AG04450 (cell line): ENCODE measurements around the gene C1R. TPM values are rescaled to one million over a fixed set of nuclear protein-coding genes. Genes with fewer than 3 reads are reported as not detected.
"Not testable (repeated sequence)": the region's sequence is repeated elsewhere in the genome, so short reads cannot be mapped to it uniquely, and the experiment has no call there.

Experiments
- CTCF ChIA-PET: fragments of 300-600, 350-600 bp; formaldehyde crosslinking; extraction: SDS; loops from one replicate; lab custom pipeline; 2022; ENCODE audit warnings: antibody characterized with exemption, inconsistent platforms; lab: Charles Lee
- POLR2A ChIA-PET: fragments of 350-600 bp; formaldehyde crosslinking; extraction: SDS; loops from one replicate; lab custom pipeline; 2021; ENCODE audit warnings: antibody characterized with exemption, inconsistent platforms; lab: Yijun Ruan, JAX
- DNase-seq: peaks from one replicate; pipeline ENCODE4 v3.0.0-alpha.2; 2011; ENCODE audit warnings: low read depth, low spot score
- H3K27ac ChIP-seq: one replicate; pipeline ENCODE4 v1.5.1; 2012; ENCODE audit warnings: low read depth, low read length, control low read depth
- H3K27me3 ChIP-seq: one replicate; pipeline ENCODE4 v1.6.0; 2012; ENCODE audit warnings: low read length; ENCODE audit not compliant: control insufficient read depth, insufficient read depth
- H3K4me3 ChIP-seq: 2 replicates; pipeline ENCODE4 v1.5.1; 2011; ENCODE audit warnings: mild to moderate bottlenecking, low read depth, low read length, control low read depth
- H3K9me3 ChIP-seq: 2 replicates; pipeline ENCODE4 v1.5.1; 2012; ENCODE audit warnings: low read length; ENCODE audit not compliant: control insufficient read depth, insufficient read depth
- CTCF ChIP-seq: IDR thresholded peaks from 2 replicates; pipeline ENCODE4 v1.5.1; 2011; ENCODE audit warnings: low read depth, low read length, control low read depth, inconsistent platforms
- polyA plus RNA-seq: library from polyadenylated mRNA; depleted of rRNA; stranded (reverse); fragments of >200 nt; gene quantifications from 2 replicates; pipeline ENCODE4 v1.2.3, GENCODE V29; 2011

Gene C1R
- polyA plus RNA-seq, 1 experiment, result 617 TPM

- Histone ChIP-seq H3K27ac (no peak overlapping the region), H3K9me3 (peaks cover 3% of the 10 kb centered on the region; the same call in 1 of the 2 replicates), H3K4me3 (no peak overlapping the region), H3K27me3 (peaks cover 22% of the 10 kb centered on the region)
- POLR2A ChIA-PET, result no interaction called here
- CTCF ChIA-PET, result interaction anchor here (1.0 to 2.1 kb wide), 3 partner anchors 10 to 18 kb away, joined by 3 to 6 read pairs (median 5); partner anchors contain the start of gene C1S
- TF ChIP-seq CTCF, result peak; percentile 39
- no peak for DNase-seq
Measured at GRCh38 chr12:7042842-7043241, 49.4 kb downstream of the C1R start.

GRCh38 chr12:7039403-7039802, 52.8 kb downstream of the C1R start:
- peaks cover 3% of the 10 kb centered on the region; the same call in 1 of the 2 replicates for H3K9me3 ChIP-seq
- H3K4me3 ChIP-seq, result no peak overlapping the region
- H3K27ac ChIP-seq, result no peak overlapping the region
- ChIA-PET POLR2A (no interaction called here), CTCF (no interaction called here)
- DNase-seq, result no peak
- no peak for TF ChIP-seq CTCF
- peaks cover 29% of the 10 kb centered on the region for H3K27me3 ChIP-seq

- ChIA-PET CTCF (interaction anchor here (1.3 kb wide), 1 partner anchor 75 kb away, joined by 3 read pairs; no protein-coding TSS in a partner anchor), POLR2A (no interaction called here)
- DNase-seq, result no peak
- H3K27ac ChIP-seq, result no peak overlapping the region
- no peak overlapping the region for H3K4me3 ChIP-seq
- peaks cover 3% of the 10 kb centered on the region; the same call in 1 of the 2 replicates for H3K9me3 ChIP-seq
- no peak for TF ChIP-seq CTCF
- peaks cover 24% of the 10 kb centered on the region for H3K27me3 ChIP-seq
Measured at GRCh38 chr12:7038591-7038990, 53.7 kb downstream of the C1R start.

- POLR2A ChIA-PET, H3K9me3 ChIP-seq, CTCF ChIA-PET: not testable (repeated sequence)
Measured at GRCh38 chr12:7037411-7037810, 54.8 kb downstream of the C1R start.

GRCh38 chr12:7035463-7035862, 56.8 kb downstream of the C1R start:
- POLR2A ChIA-PET, result no interaction called here
- peaks cover 3% of the 10 kb centered on the region; the same call in 1 of the 2 replicates for H3K9me3 ChIP-seq
- DNase-seq, result no peak
- H3K27me3 ChIP-seq, result peaks cover 20% of the 10 kb centered on the region
- no peak overlapping the region for H3K4me3 ChIP-seq
- TF ChIP-seq CTCF, result no peak
- no peak overlapping the region for H3K27ac ChIP-seq
- CTCF ChIA-PET, result no interaction called here

More at GRCh38 chr12:7037411-7037810, 54.8 kb downstream of the C1R start:
- not testable (repeated sequence) for H3K4me3 ChIP-seq, DNase-seq, H3K27ac ChIP-seq
- peaks cover 28% of the 10 kb centered on the region for H3K27me3 ChIP-seq
